ENCODE measurements around the gene IP6K2.
A peak's percentile ranks its signal among the peaks of the same experiment; 100 is the strongest.
"Not testable (repeated sequence)": the region's sequence is repeated elsewhere in the genome, so short reads cannot be mapped to it uniquely, and the experiment has no call there.

IP6K2 gene

DNA sequence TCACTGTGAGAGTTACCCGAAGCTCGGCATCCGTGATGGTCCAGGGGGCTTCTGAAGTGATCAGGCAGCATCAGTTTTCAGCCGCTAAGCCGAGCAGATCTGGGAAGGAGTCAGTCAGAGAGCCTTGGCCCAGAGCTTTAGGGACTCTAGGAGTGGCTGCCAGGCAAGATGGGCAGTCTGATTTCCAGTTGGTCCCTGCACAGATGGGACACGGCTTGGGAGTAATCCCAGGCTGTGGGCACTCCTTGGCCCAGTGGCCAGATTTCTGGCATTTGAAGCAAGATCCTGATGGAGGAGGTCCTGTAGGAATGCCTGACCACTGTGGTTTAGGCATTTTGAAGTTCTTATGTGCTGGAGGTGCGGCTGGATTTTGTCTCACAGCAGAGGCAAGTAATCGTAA is 10.5 kb upstream of the IP6K2 start:
- no peak for DNase-seq (ENCODE audit: low spot score)

- DNase-seq (ENCODE audit: low spot score), result not testable (repeated sequence)
Measured at GRCh38 chr3:48725185-48725855, 8.3 kb upstream of the IP6K2 start.

DNA sequence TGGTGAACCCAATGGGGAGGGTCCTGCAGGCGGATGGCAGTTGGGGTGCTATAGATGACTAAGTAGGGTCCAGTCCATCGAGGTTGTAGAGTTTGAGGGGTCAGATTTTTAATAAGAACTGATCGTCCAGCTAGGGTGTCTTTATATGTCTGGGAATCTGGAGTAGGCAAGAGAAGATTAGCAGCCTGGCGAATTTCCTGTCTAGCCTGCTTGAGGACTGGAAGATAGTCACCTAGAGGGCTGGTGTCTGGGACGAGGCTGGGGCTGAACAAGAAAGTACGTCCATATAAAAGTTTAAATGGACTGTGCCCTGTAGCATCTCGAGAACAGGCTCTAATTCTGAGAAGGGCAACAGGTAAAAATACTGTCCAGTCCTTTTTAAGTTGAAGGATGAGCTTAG is 6.7 kb upstream of the IP6K2 start:
- no peak for DNase-seq (ENCODE audit: low spot score)

DNA sequence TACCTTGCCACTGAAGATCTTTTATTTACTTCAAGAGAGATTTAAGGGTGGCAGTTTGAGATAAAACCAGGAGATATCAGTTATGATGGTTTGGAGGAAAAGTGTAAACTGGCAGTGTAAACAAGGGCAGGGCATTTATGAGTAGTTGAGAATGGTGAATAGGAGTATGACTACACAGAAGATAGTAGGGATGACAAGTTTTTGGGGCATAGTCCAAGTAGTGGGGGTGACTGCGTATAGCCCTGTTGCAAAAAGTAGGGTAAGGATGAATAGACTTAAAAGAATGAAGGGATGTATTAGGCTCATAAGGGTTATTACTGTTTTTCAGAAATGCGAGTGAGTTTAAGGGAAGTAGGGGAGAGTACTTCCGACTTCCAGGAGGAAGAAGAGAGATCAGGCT is 6.3 kb upstream of the IP6K2 start:
- DNase-seq (ENCODE audit: low spot score), result not testable (repeated sequence)

- DNase-seq (ENCODE audit: low spot score), result no peak
Measured at GRCh38 chr3:48716508-48716981, 476 bp downstream of the IP6K2 start.

GRCh38 chr3:48715174-48715800 is 1.7 kb downstream of the IP6K2 start:
- DNase-seq (ENCODE audit: low spot score), result peak; percentile 44

DNA sequence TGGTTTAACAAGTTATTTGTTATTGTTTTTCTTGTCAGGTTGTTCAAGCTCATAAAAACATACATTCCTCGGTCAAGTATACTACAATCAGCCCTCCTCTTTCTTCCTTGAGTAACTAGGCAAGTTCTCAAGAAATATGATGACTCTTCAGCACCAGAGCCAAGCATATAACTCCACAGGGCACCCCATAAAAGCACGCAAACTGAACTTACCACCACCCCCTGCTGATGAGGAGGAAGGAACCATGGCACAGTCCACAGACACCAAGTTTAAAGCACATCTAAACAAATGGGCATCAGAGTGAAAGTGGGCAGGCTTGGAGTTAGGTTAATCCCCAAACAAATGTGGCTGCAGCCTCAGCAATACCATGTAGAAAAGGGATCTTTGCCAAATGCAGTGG is 5.3 kb downstream of the IP6K2 start:
- DNase-seq (ENCODE audit: low spot score), result no peak

DNA sequence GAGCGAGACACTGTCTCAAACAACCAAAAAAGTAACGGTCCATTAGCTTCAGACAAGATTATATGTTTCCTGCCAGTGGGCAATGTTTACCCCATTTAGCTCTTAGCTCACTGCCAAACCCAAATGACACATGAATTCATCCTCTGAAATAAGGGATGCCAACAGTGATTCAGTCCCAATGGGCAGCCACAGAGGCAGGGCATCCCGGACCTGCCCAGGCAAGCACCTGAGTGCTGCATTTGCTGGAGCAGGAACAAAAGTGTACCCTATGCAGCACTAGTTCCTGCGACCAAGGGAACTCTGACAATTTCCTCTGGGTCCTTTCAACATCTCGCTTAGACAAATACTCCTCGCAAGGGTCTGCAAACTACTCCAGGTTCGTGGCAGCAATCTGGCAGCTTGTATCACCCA is 8.0 kb downstream of the IP6K2 start:
- DNase-seq (ENCODE audit: low spot score), result no peak

- no peak for DNase-seq (ENCODE audit: low spot score)
Measured at GRCh38 chr3:48708481-48708889, 8.5 kb downstream of the IP6K2 start.

DNA sequence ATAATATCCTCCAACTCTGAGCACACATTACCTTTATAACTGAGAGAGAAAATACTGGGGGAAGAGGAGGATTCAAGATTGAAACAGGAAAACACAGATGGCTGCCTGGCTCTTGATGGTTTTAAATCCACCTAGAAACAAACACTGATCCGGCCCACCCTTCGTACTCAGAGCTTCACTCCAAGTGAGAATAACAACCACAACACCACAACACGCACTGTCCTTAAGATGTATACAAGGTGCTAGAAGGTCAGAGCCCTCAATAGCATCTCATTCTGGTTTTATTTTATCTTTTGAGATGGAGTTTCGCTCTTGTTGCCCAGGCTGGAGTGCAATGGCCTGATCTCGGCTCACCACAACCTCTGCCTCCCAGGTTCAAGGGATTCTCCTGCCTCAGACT is 9.9 kb downstream of the IP6K2 start:
- no peak for DNase-seq (ENCODE audit: low spot score)

DNA sequence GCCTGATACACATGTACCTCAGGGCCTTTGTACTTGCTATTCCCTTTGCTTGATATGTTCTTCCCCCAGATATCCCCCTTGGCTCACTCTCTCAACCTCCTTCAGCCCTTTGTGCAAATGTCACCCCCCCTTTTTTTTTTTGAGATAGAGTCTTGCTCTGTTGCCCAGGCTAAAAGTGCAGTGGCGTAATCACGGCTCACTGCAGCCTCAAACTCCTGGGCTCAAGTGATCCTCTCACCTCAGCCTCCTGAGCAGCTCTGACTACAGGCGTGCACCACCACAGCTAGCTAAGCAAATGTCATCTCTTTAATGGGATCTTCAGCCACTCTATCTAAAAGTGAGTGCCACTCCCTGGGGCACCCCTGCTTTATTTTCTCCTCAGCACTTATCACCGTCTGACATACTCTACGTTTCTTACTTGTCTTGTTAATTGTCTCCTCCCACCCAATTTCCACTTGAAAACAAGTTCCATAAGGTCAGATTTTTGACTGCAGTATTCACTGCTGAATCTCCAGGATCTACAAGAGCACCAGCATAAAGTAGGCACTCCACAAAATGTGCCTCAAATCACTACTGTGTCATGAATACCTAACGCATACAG is 14.6 kb downstream of the IP6K2 start:
- DNase-seq (ENCODE audit: low spot score), result no peak

- DNase-seq (ENCODE audit: low spot score), result no peak
Measured at GRCh38 chr3:48700731-48701405, 16.2 kb downstream of the IP6K2 start.

DNA sequence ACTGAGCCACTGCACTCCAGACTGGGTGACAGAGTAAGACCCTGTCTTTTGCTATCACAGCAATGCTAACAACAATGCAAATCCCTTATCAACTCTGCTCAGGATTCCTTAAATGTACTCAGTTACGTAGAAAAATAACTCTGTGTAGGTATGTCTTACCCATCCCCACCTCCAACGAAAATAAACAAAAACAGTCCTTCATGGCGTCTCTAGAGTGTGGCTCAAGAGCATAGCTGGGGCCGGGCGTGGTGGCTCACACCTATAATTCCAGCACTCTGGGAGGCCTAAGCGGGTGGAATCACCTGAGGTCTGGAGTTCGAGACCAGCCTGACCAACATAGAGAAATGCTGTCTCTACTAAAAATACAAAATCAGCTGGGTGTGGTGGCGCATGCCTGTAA is 18.1 kb downstream of the IP6K2 start:
- no peak for DNase-seq (ENCODE audit: low spot score)

DNA sequence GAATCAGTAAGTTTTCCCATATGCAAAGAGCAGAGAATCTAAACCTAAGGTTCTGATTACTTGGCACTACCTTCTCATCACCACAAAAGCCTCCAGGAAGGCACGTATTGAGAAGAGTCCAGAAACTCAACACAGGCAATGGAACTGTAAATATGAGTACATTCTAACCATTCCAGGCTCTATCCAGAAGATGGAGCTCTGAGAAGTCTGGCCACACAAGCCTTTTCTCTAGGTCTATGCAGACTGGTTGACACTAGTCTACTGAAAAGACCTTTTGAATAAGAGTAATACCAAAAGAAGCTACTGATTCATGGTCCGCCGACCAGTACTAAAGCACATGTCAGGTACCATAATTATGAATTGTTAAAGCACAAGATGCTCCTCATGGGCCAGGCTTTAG is 19.1 kb downstream of the IP6K2 start:
- no peak for DNase-seq (ENCODE audit: low spot score)

DNA sequence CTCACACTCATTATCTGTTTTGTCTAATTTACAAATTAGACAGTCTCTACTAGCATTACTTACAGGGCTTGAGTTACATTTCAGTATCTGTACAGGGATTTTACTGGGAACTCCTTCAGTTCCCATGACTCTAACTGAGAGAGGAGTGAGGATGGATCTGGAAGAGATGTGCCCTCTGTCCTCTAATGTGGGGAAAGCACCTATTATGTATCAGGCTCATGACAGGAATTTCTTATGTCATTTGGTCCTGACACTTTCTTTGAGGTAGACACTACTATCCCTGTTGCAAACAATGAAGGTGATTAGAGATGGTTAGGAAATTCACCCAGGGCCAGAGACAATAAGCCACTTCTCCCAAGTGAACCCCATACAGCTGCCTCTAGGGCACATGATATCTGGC is 20.4 kb downstream of the IP6K2 start:
- DNase-seq (ENCODE audit: low spot score), result no peak

DNA sequence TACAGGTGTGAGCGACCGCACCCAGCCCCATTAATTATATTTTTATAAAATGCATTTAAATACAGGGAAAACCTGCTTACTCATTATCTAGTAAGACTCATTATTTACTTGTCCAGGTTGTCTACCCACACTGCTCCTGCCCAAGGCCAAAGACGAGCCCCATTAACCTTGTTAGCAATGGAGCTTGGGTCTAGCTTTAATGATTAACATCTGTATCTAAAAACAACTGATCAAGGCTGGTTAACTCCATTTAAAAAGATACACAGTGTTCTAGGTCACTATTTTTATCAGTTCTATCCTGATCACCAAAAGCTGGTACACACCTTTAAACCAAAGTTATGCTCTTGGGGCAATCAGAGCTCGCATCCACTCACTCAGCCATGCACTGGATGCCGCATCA is 20.9 kb downstream of the IP6K2 start:
- DNase-seq (ENCODE audit: low spot score), result no peak

DNA sequence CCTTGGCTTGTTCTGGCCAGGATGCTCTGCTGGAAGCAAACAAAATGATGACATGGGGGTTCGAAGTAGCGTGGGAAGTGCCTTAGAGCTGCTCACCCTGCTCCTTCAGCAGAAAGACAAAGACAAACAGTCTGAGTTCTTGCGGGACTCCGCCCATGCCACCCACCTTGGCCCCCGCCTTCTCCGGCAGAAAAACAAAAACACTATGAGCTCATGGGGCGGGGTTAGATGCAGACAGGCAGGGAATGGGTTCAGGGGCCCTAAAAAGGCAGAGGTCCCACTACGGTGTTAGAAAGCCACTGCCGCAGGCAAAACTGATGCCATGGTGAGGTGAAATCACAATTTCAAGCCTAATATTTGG is 21.6 kb downstream of the IP6K2 start:
- peak; percentile 39 for DNase-seq (ENCODE audit: low spot score)

DNA sequence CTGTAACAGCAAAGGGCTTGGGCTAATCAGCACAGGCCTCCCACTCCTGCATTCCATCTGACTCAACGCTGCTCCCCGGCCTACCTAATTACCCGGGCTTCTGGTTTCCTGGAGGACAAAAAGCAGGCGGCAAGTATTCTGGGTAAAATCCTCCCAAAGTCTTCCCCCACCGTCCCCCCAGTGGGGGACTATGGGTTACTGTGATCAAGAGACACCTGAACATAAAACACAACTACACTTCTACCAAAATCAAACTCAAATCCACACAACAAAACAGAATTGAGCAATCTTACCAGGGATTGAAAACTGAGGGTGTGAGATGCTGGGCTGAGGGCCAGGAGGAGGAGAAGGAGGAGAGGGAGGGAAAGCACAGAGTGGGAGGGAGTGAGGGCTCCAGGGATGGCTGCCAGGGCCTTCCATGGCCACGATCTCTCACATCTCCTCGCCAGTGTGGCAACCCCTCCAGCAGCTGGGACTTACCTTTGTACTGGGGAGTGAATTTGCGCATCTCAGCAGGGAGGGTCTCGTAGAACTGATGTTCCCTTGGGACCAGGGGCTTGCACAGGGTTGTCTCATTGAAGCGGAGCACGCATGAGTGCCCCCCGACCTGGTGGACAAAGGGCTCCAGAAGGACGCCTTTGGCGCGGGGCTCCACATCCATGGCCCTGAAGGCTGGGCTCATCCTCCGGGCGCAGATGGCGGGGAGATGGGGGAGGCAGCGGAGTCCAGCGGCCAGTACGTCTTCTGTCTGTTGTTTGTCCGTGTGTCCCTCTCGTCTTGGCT is 22.2 kb downstream of the IP6K2 start:
- DNase-seq (ENCODE audit: low spot score), result peak; percentile 78

GRCh38 chr3:48693826-48694225 is 23.2 kb downstream of the IP6K2 start:
- no peak for DNase-seq (ENCODE audit: low spot score)

DNA sequence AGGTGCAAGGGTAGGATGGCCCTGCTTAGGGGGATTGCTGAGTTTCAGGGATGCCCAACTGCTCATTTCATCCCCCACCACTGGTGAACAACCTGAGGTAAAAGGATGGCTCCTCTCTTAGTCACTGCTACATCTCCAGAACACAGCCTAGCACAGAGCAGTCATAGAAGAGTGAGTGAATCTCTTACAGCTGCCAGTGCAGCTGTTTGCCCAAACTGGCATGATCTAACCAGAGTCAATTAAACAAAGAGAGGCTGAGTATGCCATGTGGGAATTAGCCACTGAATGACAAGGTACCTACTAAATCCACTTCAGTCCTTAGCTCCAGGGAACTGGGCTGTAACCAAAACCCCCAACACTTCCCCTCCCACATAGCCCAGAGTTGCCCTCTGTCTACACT is 24.5 kb downstream of the IP6K2 start:
- DNase-seq (ENCODE audit: low spot score), result no peak

GRCh38 chr3:48690846-48691458 is 26.1 kb downstream of the IP6K2 start:
- no peak for DNase-seq (ENCODE audit: low spot score)

DNA sequence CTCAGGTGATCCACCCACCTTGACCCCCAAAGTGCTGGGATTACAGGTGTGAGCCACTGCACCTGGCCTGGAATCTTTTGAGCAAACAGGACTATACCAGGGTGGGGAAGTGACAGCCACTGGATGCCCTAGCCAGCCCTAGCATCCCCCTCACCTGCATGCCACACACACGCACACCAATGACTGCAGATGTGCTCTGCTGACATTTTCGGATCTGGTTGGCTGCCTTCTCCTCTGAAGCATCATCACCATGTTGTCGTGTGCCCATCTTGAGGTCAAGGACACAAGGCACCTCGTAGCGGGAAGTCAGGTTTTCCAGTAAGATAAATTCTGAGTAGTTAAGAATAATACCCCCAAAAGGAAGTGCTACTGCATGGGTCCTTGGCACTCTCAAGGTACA is 27.6 kb downstream of the IP6K2 start:
- no peak for DNase-seq (ENCODE audit: low spot score)
